HepG2 (cell line): ENCODE measurements around the gene SIGLEC6. TPM values are rescaled to one million over a fixed set of nuclear protein-coding genes. Genes with fewer than 3 reads are reported as not detected.

ENCODE experiments used
- CREM ChIP-seq, 2 experiments: sonication (generic) in 1 of 2; formaldehyde crosslinking in 1 of 2; IDR thresholded peaks; 2 replicates each; pipeline versions ENCODE4 v1.4.0 to v1.6.1; 2016 to 2020; ENCODE audit warnings: antibody characterized with exemption in 1 of 2, mild to moderate bottlenecking in 1 of 2, missing genetic modification reagents in 1 of 2
- FLYWCH1 ChIP-seq: sonication (generic); formaldehyde crosslinking; IDR thresholded peaks from 2 replicates; pipeline ENCODE4 v1.8.1; 2023; ENCODE audit warnings: mild to moderate bottlenecking, missing genetic modification reagents
- FOXA3 ChIP-seq: IDR thresholded peaks from 2 replicates; pipeline ENCODE4 v1.6.1; 2016; ENCODE audit warnings: missing genetic modification reagents, missing compliant biosample characterization
- HDAC1 ChIP-seq: sonication (generic); formaldehyde crosslinking; IDR thresholded peaks from 2 replicates; pipeline ENCODE4 v1.5.1; 2020; ENCODE audit warnings: mild to moderate bottlenecking, missing genetic modification reagents
- KLF15 ChIP-seq: sonication (generic); formaldehyde crosslinking; IDR thresholded peaks from 2 replicates; pipeline ENCODE4 v1.8.1; 2023; ENCODE audit warnings: borderline replicate concordance, mild to moderate bottlenecking, inconsistent platforms, missing genetic modification reagents, mixed read lengths
- KLF6 ChIP-seq: IDR thresholded peaks from 2 replicates; pipeline ENCODE4 v1.8.0; 2016; ENCODE audit warnings: missing biosample characterization, missing genetic modification reagents
- MXD4 ChIP-seq: IDR thresholded peaks from 2 replicates; pipeline ENCODE4 v1.6.1; 2016; ENCODE audit warnings: mild to moderate bottlenecking, missing biosample characterization, missing genetic modification reagents
- NFKBIZ ChIP-seq: IDR thresholded peaks from 2 replicates; pipeline ENCODE4 v1.6.1; 2018; ENCODE audit warnings: missing genetic modification reagents, missing compliant biosample characterization
- PTBP1 ChIP-seq: fragments of 200-400 bp; formaldehyde crosslinking; IDR thresholded peaks from 2 replicates; pipeline ENCODE4 v1.6.1; 2018; ENCODE audit warnings: low read length, low read depth; ENCODE audit not compliant: poor library complexity, severe bottlenecking
- TCF7L2 ChIP-seq: IDR thresholded peaks from 2 replicates; pipeline ENCODE4 v1.6.1; 2011; ENCODE audit warnings: mild to moderate bottlenecking, low read depth, low read length, moderate library complexity
- TP53 ChIP-seq: sonication (generic); formaldehyde crosslinking; conservative IDR thresholded peaks from 2 replicates; pipeline ENCODE4 v1.4.0; 2020; ENCODE audit warnings: missing genetic modification reagents
- ZBTB42 ChIP-seq: sonication (generic); formaldehyde crosslinking; IDR thresholded peaks from 2 replicates; pipeline ENCODE4 v1.5.0; 2020; ENCODE audit warnings: mild to moderate bottlenecking, missing genetic modification reagents
- ZFYVE20 ChIP-seq: sonication (generic); formaldehyde crosslinking; IDR thresholded peaks from 2 replicates; pipeline ENCODE4 v1.8.0; 2023; ENCODE audit warnings: low read depth, mild to moderate bottlenecking, moderate library complexity, missing genetic modification reagents, borderline replicate concordance
- ZNF101 ChIP-seq: sonication (generic); formaldehyde crosslinking; IDR thresholded peaks from 2 replicates; pipeline ENCODE4 v1.4.0; 2020; ENCODE audit warnings: mild to moderate bottlenecking, low read depth, missing genetic modification reagents, borderline replicate concordance
- ZNF274 ChIP-seq: sonication (generic); formaldehyde crosslinking; IDR thresholded peaks from 2 replicates; pipeline ENCODE4 v1.5.1; 2020; ENCODE audit warnings: mild to moderate bottlenecking, missing genetic modification reagents
- ZNF775 ChIP-seq: sonication (generic); formaldehyde crosslinking; IDR thresholded peaks from 2 replicates; pipeline ENCODE4 v1.4.0; 2020; ENCODE audit warnings: missing genetic modification reagents, mild to moderate bottlenecking, moderate library complexity, borderline replicate concordance
- ZNF883 ChIP-seq: sonication (generic); formaldehyde crosslinking; IDR thresholded peaks from 2 replicates; pipeline ENCODE4 v1.5.1; 2020; ENCODE audit warnings: mild to moderate bottlenecking, missing genetic modification reagents; ENCODE audit errors: not compliant biosample characterization
- ZSCAN29 ChIP-seq: sonication (generic); formaldehyde crosslinking; conservative IDR thresholded peaks from 2 replicates; pipeline ENCODE4 v1.4.0; 2020; ENCODE audit warnings: mild to moderate bottlenecking, missing genetic modification reagents
- ZSCAN31 ChIP-seq: sonication (generic); formaldehyde crosslinking; IDR thresholded peaks from 2 replicates; pipeline ENCODE4 v1.5.0; 2020; ENCODE audit warnings: low read depth, mild to moderate bottlenecking, missing genetic modification reagents
- polyA plus RNA-seq, 8 experiments: library from polyadenylated mRNA; depleted of rRNA in 3 of 8; stranded (reverse) in 7 of 8; unstranded in 1 of 8; fragments of >200 nt; fragmentation: Illumina TruSeq in 4 of 8; extraction: Trizol in 4 of 8; gene quantifications; 2 replicates each; pipeline versions ENCODE4 v1.2.1 to v1.2.3, GENCODE V29; 2011 to 2016; ENCODE audit warnings: low read depth in 4 of 8, missing spikeins in 1 of 8, mixed read lengths in 1 of 8; ENCODE audit not compliant: insufficient read depth in 1 of 8
- total RNA-seq, 5 experiments: library from RNA; depleted of rRNA; stranded (reverse); fragments of >200 nt; fragmentation: Illumina TruSeq; extraction: Trizol; gene quantifications; 2 replicates each; pipeline ENCODE4 v1.2.3, GENCODE V29; 2016; ENCODE audit warnings: low read depth in 1 of 5
- TF ChIP-seq, protein P1 (sequence below): sonication (generic); formaldehyde crosslinking; IDR thresholded peaks from 2 replicates; pipeline ENCODE4 v1.4.0; 2020; ENCODE audit warnings: missing genetic modification reagents
- TF ChIP-seq, protein P2 (sequence below): sonication (generic); formaldehyde crosslinking; IDR thresholded peaks from 2 replicates; pipeline ENCODE4 v1.9.0; 2021; ENCODE audit warnings: missing genetic modification reagents, borderline replicate concordance
- TF ChIP-seq, protein P3 (sequence below): sonication (generic); formaldehyde crosslinking; conservative IDR thresholded peaks from 2 replicates; pipeline ENCODE4 v1.4.0; 2020; ENCODE audit warnings: missing genetic modification reagents
- TF ChIP-seq, protein P4 (sequence below): IDR thresholded peaks from 2 replicates; pipeline ENCODE4 v1.6.1; 2016; ENCODE audit warnings: missing genetic modification reagents, missing compliant biosample characterization

The SIGLEC6 gene
- total and polyA plus RNA-seq, 2 of the 13 experiments (the other 11 are each of a cell fraction or from before 2014, with no cell fraction given), result not detected

DNA sequence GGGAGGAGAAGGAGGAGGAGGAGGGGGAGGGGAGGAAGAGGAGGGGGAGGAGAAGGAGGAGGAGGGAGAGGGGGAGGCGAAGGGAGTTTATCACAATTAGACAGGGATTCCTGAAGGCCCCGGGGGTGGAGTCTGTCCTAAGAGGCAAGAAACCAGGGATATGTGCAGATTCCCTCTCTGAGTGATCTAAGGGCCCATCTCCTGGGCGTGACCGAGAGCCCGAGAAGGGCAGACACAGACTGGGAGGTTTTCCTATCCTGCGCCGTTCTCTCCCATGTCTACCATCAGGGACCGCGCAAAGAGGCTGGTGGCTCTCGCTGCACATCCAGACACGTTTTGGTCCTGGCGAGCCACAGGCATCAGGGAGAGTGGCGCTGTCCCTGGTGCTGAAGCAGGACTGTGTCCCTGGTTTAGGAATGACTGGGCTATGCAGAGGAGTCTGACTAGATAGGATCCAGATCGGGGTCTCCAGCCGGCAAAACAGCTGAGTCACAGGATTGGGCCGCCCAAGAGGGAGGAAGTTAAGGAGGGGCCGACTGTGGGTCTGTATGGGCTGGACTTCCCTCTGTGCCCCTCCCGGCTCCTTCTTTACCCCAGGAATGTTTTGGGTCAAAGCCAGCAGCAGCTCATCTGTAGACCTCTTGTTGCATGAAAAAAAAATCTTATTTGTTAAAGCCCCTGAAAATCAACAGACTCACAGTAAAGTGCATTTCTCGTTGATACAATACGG, 21.7 kb upstream of the SIGLEC6 start (continued):
- TF ChIP-seq, protein P1, sequence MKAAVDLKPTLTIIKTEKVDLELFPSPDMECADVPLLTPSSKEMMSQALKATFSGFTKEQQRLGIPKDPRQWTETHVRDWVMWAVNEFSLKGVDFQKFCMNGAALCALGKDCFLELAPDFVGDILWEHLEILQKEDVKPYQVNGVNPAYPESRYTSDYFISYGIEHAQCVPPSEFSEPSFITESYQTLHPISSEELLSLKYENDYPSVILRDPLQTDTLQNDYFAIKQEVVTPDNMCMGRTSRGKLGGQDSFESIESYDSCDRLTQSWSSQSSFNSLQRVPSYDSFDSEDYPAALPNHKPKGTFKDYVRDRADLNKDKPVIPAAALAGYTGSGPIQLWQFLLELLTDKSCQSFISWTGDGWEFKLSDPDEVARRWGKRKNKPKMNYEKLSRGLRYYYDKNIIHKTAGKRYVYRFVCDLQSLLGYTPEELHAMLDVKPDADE, result peak; percentile 82; the same call in 1 of the 2 replicates
- TF ChIP-seq TCF7L2, result no peak
- TF ChIP-seq ZNF274, result no peak
- peak; percentile 62; the same call in 1 of the 2 replicates for TF ChIP-seq TP53
- 0 out of 2 replicates have a peak, but pooled peaks have one; percentile 67 for TF ChIP-seq ZFYVE20 (CRISPR knock-in tag)
- TF ChIP-seq HDAC1 (CRISPR knock-in tag), result no peak
- no peak for TF ChIP-seq ZSCAN29
- TF ChIP-seq, protein P2, sequence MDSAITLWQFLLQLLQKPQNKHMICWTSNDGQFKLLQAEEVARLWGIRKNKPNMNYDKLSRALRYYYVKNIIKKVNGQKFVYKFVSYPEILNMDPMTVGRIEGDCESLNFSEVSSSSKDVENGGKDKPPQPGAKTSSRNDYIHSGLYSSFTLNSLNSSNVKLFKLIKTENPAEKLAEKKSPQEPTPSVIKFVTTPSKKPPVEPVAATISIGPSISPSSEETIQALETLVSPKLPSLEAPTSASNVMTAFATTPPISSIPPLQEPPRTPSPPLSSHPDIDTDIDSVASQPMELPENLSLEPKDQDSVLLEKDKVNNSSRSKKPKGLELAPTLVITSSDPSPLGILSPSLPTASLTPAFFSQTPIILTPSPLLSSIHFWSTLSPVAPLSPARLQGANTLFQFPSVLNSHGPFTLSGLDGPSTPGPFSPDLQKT (CRISPR knock-in tag), result no peak
- TF ChIP-seq CREM (IDR thresholded peaks at IDR 0.05), result no peak
- no peak for TF ChIP-seq CREM (CRISPR knock-in tag; IDR thresholded peaks at IDR 0.05)
- TF ChIP-seq PTBP1, result no peak
- 0 out of 2 replicates have a peak, but pooled peaks have one; percentile 74 for TF ChIP-seq KLF15 (CRISPR knock-in tag)
- TF ChIP-seq NFKBIZ (CRISPR knock-in tag), result peak; percentile 77; the same call in 1 of the 2 replicates
- TF ChIP-seq, protein P3, sequence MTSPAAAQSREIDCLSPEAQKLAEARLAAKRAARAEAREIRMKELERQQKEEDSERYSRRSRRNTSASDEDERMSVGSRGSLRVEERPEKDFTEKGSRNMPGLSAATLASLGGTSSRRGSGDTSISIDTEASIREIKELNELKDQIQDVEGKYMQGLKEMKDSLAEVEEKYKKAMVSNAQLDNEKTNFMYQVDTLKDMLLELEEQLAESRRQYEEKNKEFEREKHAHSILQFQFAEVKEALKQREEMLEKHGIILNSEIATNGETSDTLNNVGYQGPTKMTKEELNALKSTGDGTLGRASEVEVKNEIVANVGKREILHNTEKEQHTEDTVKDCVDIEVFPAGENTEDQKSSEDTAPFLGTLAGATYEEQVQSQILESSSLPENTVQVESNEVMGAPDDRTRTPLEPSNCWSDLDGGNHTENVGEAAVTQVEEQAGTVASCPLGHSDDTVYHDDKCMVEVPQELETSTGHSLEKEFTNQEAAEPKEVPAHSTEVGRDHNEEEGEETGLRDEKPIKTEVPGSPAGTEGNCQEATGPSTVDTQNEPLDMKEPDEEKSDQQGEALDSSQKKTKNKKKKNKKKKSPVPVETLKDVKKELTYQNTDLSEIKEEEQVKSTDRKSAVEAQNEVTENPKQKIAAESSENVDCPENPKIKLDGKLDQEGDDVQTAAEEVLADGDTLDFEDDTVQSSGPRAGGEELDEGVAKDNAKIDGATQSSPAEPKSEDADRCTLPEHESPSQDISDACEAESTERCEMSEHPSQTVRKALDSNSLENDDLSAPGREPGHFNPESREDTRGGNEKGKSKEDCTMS, result peak; percentile 81; the same call in 1 of the 2 replicates
- 0 out of 2 replicates have a peak, but pooled peaks have one; percentile 47 for TF ChIP-seq ZBTB42
- TF ChIP-seq, protein P4, sequence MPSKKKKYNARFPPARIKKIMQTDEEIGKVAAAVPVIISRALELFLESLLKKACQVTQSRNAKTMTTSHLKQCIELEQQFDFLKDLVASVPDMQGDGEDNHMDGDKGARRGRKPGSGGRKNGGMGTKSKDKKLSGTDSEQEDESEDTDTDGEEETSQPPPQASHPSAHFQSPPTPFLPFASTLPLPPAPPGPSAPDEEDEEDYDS (CRISPR knock-in tag), result 0 out of 2 replicates have a peak, but pooled peaks have one; percentile 23
- TF ChIP-seq ZNF883, result peak; percentile 64
- no peak; the same call in 1 of the 2 replicates for TF ChIP-seq MXD4
- no peak for TF ChIP-seq ZNF775 (CRISPR knock-in tag)
- TF ChIP-seq ZSCAN31 (CRISPR knock-in tag), result no peak
- peak; percentile 88 for TF ChIP-seq KLF6 (CRISPR knock-in tag)
- no peak for TF ChIP-seq FLYWCH1 (CRISPR knock-in tag)
- TF ChIP-seq ZNF101 (CRISPR knock-in tag), result no peak
- TF ChIP-seq FOXA3 (CRISPR knock-in tag), result peak; percentile 50
